Measurements from ENCODE around the gene SDE2.
"Not testable (repeated sequence)": the region's sequence is repeated elsewhere in the genome, so short reads cannot be mapped to it uniquely, and the experiment has no call there.

SDE2 gene

GRCh38 chr1:225940385-225941151 is 58.6 kb downstream of the SDE2 start:
- no peak for DNase-seq

DNA sequence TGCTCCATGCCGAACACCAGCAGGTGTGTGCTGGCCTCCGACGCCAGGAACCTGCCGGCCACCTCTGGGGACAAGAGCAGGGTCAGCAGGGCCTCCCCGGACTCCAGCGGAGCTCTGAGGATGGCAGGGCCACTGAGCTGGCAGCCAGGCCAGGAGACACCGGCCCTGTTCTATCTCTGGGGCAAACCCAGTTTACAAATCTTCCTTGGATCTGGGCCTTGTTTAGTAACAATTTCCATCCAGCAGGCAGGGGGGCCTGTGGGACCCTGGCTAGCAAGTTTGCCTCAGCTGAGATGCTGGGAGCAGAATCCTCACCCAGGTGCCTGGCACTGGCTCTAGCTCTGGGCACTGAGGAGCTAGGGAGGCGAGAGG is 59.2 kb downstream of the SDE2 start:
- not testable (repeated sequence) for DNase-seq

DNA sequence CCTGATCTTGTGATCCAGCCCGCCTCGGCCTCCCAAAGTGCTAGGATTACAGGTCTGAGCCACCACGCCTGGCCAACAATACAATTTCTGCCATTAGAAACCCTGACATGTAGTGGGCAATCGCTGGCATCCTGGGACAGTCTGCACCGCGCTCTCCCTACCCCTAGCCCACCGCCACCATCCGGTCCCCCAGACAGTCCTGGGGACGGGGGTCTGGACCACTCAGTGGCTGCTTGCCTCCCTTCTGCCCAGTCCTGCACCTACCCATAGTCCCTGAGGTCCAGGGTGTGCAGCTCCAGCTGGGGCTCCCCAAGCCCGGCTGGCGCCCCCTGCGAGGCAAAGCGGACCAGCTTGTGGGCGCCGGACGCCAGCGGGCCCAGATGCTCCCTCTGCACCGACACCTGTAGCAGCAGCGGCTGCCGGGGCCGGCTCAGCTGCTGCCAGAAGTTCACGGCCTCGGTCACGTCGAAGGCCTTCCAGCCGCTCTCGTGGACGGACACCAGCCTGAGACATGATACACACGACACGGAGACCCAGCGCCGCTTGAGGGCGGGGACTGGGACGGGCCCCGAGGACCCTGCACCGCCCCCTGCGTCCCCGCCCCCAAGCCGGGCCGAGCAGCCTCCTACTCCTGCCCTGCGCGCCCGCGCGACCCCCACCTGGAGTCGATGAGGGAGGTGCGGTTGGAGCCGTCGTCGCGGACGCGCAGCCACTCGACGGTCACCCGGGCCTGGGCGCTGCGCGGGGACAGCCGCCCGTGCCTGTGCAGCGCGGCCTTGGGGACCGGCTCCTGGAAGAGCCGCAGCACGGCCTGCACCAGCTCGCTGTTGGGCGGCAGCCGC is 59.8 kb downstream of the SDE2 start:
- DNase-seq = not testable (repeated sequence)

GRCh38 chr1:225937048-225937968 is 61.8 kb downstream of the SDE2 start:
- DNase-seq = no peak

- DNase-seq = no peak
Measured at GRCh38 chr1:225936523-225936922, 62.6 kb downstream of the SDE2 start.

GRCh38 chr1:225936086-225936485 is 63.1 kb downstream of the SDE2 start:
- DNase-seq = not testable (repeated sequence)

DNA sequence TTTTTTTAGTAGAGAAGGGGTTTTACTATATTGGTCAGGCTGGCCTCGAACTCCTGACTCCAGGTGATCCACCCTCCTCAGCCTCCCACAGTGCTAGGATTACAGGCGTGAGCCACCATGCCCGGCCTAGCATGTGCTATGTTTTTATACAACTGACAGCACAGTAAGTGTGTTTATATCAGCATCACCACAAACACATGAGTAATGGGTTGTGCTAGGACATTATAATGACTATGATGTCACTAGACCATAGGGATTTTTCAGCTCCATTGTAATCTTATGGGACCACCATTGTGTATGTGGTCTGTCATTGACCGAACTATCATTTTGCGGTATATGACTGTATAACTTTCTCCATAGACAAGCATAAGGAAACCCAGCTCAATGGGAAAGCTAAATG is 64.4 kb downstream of the SDE2 start:
- no peak for DNase-seq

DNA sequence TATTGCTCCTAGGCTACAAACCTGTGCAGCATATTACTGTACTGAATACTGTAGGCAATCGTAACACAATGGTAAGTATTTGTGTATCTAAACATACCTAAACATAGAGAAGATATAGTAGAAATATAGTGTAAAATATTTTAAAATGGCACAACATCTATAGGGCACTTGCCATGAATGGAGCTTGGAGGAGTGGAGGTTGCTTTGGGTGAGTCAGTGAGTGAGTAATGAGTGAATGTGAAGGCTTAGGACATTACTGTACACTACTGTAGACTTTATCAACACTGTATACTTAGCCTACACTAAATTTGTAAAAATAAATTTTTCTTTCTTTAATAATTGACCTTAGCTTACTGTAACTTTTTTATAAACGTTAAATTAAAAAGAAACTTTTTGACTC is 66.1 kb downstream of the SDE2 start:
- no peak for DNase-seq

Data from SIG-M5 (cell line).